ENCODE results near the gene CCNL2. TPM values are rescaled to one million over a fixed set of nuclear protein-coding genes. Genes with fewer than 3 reads are reported as not detected.

The CCNL2 gene
- total and polyA plus RNA-seq, 2 of the 13 experiments (the other 11 are each of a cell fraction or from before 2014, with no cell fraction given) = 105 to 340 TPM

- TF ChIP-seq ZNF703 (CRISPR knock-in tag; IDR thresholded peaks at IDR 0.05; ENCODE audit: borderline replicate concordance) (no peak; the same call in 1 of the 2 replicates), ZNF18 (CRISPR knock-in tag; IDR thresholded peaks at IDR 0.05; ENCODE audit: insufficient replicate concordance) (peak; percentile 61), RBM39 (IDR thresholded peaks at IDR 0.05; ENCODE audit: low read depth, low read length, poor library complexity, severe bottlenecking) (peak; percentile 51), ZNF124 (CRISPR knock-in tag; IDR thresholded peaks at IDR 0.05) (no peak), ZNF839 (CRISPR knock-in tag; IDR thresholded peaks at IDR 0.05; ENCODE audit: borderline replicate concordance) (no peak), ZNF746 (CRISPR knock-in tag; IDR thresholded peaks at IDR 0.05) (0 out of 2 replicates have a peak, but pooled peaks have one; percentile 3), YY1 (IDR thresholded peaks at IDR 0.05; ENCODE audit: insufficient read depth, insufficient replicate concordance, low read depth, low read length) (no peak), NR2F6 (IDR thresholded peaks at IDR 0.05) (no peak), NR2F6 (CRISPR knock-in tag; IDR thresholded peaks at IDR 0.05) (peak; percentile 16; the same call in 1 of the 2 replicates), KMT2A (CRISPR knock-in tag; IDR thresholded peaks at IDR 0.05) (0 out of 2 replicates have a peak, but pooled peaks have one; percentile 9), ZNF484 (CRISPR knock-in tag; IDR thresholded peaks at IDR 0.05; ENCODE audit: borderline replicate concordance, low read depth) (no peak), CREB1 (IDR thresholded peaks at IDR 0.05) (no peak), CREB1 (CRISPR knock-in tag; IDR thresholded peaks at IDR 0.05) (no peak), AGO2 (optimal IDR thresholded peaks at IDR 0.05; ENCODE audit: low read depth, low read length) (peak; percentile 94), ZNF776 (CRISPR knock-in tag; IDR thresholded peaks at IDR 0.05) (0 out of 2 replicates have a peak, but pooled peaks have one; percentile 36), KDM3A (CRISPR knock-in tag; IDR thresholded peaks at IDR 0.05; ENCODE audit: low read depth) (peak; percentile 34; the same call in 1 of the 2 replicates), SRSF4 (IDR thresholded peaks at IDR 0.05; ENCODE audit: low read depth, low read length, poor library complexity, severe bottlenecking) (peak; percentile 74), AGO1 (IDR thresholded peaks at IDR 0.05; ENCODE audit: low read depth, low read length, poor library complexity, severe bottlenecking) (peak; percentile 30), NAIF1 (CRISPR knock-in tag; IDR thresholded peaks at IDR 0.05; ENCODE audit: borderline replicate concordance) (no peak), ZNF337 (CRISPR knock-in tag; IDR thresholded peaks at IDR 0.05; ENCODE audit: borderline replicate concordance, low read depth) (0 out of 2 replicates have a peak, but pooled peaks have one; percentile 37), SAFB2 (CRISPR knock-in tag; IDR thresholded peaks at IDR 0.05; ENCODE audit: borderline replicate concordance, low read depth) (no peak), SETDB1 (CRISPR knock-in tag; IDR thresholded peaks at IDR 0.05; ENCODE audit: borderline replicate concordance) (no peak), ETV6 (CRISPR knock-in tag; conservative IDR thresholded peaks at IDR 0.05) (no peak)
- TF ChIP-seq, protein P1, sequence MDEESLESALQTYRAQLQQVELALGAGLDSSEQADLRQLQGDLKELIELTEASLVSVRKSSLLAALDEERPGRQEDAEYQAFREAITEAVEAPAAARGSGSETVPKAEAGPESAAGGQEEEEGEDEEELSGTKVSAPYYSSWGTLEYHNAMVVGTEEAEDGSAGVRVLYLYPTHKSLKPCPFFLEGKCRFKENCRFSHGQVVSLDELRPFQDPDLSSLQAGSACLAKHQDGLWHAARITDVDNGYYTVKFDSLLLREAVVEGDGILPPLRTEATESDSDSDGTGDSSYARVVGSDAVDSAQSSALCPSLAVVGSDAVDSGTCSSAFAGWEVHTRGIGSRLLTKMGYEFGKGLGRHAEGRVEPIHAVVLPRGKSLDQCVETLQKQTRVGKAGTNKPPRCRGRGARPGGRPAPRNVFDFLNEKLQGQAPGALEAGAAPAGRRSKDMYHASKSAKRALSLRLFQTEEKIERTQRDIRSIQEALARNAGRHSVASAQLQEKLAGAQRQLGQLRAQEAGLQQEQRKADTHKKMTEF (CRISPR knock-in tag; IDR thresholded peaks at IDR 0.05) = peak; percentile 12; the same call in 1 of the 2 replicates
- TF ChIP-seq, protein P2, sequence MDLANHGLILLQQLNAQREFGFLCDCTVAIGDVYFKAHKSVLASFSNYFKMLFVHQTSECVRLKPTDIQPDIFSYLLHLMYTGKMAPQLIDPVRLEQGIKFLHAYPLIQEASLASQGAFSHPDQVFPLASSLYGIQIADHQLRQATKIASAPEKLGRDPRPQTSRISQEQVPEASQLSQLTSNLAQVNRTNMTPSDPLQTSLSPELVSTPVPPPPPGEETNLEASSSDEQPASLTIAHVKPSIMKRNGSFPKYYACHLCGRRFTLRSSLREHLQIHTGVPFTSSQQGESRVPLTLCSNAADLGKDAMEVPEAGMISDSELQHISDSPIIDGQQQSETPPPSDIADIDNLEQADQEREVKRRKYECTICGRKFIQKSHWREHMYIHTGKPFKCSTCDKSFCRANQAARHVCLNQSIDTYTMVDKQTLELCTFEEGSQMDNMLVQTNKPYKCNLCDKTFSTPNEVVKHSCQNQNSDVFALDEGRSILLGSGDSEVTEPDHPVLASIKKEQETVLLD (CRISPR knock-in tag; IDR thresholded peaks at IDR 0.05; ENCODE audit: low read depth) = no peak
These were observed 35.1 kb upstream of the CCNL2 start (continued) for GRCh38 chr1:1434131-1434823.
